Stimulated activated CD4-positive, alpha-beta T cell treated with anti-CD3 and anti-CD28 coated beads, Interleukin-12 subunit alpha, Interleukin-12 subunit beta, amount 100 ng/mL, for 4 hours (primary cell): ENCODE data around the gene FKBP6.
"Not testable (repeated sequence)": the region's sequence is repeated elsewhere in the genome, so short reads cannot be mapped to it uniquely, and the experiment has no call there.

Experiments used
- DNase-seq: peaks from one replicate; pipeline ENCODE4 v3.0.0-alpha.2; 2020

Gene FKBP6, protein sequence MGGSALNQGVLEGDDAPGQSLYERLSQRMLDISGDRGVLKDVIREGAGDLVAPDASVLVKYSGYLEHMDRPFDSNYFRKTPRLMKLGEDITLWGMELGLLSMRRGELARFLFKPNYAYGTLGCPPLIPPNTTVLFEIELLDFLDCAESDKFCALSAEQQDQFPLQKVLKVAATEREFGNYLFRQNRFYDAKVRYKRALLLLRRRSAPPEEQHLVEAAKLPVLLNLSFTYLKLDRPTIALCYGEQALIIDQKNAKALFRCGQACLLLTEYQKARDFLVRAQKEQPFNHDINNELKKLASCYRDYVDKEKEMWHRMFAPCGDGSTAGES

GRCh38 chr7:73327922-73328321 lies at the start of gene FKBP6, which contains the start of gene TRIM50:
FKBP6 (plus strand) TSS chr7:73328161; CDS start chr7:73328429, 268 bp downstream.
TRIM50 (minus strand) TSS chr7:73328082; CDS start chr7:73324787, 3,295 bp downstream.
- not testable (repeated sequence) for DNase-seq

- DNase-seq: not testable (repeated sequence)
These were observed 30.7 kb upstream of the FKBP6 start for GRCh38 chr7:73297235-73297634.

- DNase-seq: not testable (repeated sequence)
These were observed 30.3 kb upstream of the FKBP6 start for GRCh38 chr7:73297706-73298105.

DNA sequence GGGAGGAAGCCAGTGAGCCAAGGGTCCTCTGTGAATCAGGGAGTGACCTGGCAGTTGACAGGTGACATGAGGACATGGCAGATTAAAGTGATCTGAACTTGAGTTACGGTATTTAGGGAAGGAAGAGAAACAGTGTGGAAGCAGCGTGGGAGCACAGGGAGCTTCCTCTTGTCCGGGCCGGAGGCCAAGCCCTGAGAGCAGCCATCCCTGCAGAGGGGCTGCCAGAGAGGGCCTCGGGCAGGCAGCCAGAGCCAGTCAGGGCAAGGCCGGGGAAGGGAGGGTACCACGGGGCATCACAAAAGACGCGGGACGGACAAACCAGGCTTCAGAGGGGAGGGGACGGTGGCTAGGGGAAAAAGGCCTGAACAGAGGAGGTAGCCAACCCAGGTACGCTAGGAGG lies 28.1 kb upstream of the FKBP6 start:
- DNase-seq: not testable (repeated sequence)

- DNase-seq: not testable (repeated sequence)
These were observed 26.9 kb upstream of the FKBP6 start for GRCh38 chr7:73301108-73301507.

DNA sequence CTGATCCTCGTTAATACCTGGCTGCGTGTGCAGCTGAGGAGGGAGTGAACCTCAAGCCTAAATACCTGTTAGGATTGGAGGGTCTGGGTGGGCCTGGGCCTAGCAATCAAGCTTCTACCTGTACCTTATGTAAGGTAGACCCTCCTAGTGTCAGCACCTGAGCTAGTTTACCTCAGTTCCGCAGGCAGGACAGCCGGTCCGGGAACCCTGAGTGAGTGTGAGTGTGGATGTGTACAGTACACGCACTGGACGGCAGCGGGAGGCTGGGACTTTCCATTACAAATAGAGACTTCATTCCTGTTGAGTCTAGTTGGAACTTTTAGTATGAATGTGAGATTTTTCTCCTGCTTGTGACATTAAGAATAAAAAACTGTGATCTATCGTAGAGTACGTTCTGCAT lies 25.1 kb upstream of the FKBP6 start:
- not testable (repeated sequence) for DNase-seq

GRCh38 chr7:73303546-73303945 lies 24.4 kb upstream of the FKBP6 start:
- DNase-seq: no peak

DNA sequence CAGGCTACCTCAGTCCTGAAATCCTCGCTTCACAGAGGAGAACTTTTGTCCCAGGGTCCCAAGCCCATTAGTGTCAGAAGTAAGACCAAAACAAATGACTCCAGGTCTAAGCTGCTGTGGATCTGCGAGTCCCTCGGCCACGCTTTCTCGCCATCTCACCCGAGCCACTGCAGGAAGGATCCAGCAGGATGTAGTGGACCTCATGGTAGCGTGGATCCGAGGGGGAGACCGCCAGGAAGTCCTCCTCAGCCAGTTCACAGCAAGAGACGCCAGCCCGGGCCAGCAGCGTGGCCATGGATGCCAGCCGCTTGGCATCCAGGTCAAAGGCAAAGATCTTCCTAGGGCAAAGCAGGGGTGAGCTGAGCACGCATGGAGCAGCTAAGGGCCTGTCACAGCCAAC lies 23.9 kb upstream of the FKBP6 start:
- no peak for DNase-seq

DNA sequence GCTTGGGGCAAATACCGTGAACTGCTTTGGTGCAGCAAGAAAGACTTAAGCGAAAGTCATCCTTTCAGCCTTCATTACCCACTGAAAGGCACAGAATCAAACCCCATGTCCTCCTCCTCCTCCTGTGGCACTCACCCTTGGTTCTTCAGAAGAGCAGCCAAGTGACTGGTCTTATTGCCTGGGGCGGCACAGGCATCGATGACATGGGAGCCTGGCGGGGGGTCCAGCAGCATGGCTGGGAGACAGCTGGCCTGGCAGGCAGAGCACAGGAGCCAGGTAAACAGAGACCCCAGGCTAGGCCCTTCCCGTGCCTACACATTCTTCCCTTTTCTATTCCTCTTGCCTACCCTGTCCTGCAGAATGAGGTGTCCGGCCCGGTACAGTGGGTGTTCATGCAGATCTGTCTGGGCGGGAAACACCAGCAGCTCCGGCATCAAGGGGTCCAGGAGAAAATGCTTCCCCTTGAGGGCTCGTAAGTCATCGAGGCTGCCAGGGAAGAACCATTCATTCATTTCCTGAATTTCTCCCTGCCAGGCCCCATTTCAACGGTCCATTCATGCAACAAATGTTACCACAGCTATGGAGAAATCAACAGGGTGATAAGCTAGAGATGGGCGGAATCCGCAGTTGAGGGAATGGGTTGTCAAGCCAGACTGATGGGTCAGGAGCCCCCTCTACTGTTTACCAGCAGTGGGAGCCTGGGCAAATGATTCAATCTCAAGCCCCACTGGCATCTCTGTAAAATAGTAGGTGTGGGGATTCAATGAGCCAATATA lies 23.2 kb upstream of the FKBP6 start:
- not testable (repeated sequence) for DNase-seq

GRCh38 chr7:73307436-73307835 lies 20.5 kb upstream of the FKBP6 start:
- DNase-seq: no peak

- DNase-seq: no peak
These were observed 19.8 kb upstream of the FKBP6 start for GRCh38 chr7:73308074-73308664.

DNA sequence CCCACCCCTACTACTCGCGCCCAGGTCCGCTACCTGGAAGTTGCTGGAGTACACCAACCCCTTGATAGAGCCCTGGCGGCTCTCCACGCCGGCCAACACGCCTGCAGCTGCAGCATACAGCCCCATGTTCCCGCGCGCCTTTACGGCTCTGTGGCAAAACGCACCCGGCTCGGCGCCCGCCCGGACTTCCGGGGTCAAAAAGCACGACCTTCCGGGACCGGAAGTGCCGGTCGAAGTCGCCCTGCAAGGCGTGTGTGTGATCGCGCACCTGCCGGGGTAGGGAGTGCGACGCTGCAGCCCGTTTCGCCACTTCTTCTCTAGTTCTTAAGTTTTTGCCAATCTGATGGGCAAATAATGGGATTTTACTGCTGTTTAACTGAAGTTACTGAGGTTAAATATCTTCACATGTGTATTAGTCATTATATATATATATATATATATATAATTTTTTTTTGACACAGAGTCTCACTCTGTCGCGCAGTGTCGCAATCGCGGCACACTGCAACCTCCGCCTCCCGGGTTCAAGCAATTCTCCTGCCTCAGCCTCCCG lies 19.2 kb upstream of the FKBP6 start, which contains the start of gene NSUN5:
TSS of gene NSUN5 (minus strand) at position 162 of the 550 bp plus-strand sequence. CDS start at position 126, 36 bp downstream.
- peak; percentile 85 for DNase-seq

- DNase-seq: not testable (repeated sequence)
These were observed 16.5 kb upstream of the FKBP6 start for GRCh38 chr7:73311421-73311820.

- DNase-seq: no peak
These were observed 15.0 kb upstream of the FKBP6 start for GRCh38 chr7:73312831-73313520.

GRCh38 chr7:73313521-73313906 lies 14.4 kb upstream of the FKBP6 start:
- DNase-seq: no peak

DNA sequence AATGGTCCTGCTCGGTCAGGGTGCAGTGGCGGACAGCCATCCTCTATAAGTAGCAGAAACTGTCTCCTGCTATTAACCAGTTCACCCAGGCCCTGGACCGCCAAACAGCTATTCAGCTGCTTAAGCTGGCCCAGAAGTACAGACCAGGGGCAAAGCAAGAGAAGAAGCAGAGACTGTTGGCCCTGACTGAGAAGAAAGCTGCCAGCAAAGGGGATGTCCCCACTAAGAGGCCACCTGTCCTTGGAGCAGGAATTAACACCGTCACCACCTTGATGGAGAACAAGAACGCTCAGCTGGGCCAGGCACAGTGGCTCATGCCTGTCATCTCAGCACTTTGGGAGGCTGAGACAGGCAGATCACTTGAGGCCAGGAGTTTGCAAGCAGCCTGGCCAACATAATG lies 13.7 kb upstream of the FKBP6 start:
- no peak for DNase-seq

DNA sequence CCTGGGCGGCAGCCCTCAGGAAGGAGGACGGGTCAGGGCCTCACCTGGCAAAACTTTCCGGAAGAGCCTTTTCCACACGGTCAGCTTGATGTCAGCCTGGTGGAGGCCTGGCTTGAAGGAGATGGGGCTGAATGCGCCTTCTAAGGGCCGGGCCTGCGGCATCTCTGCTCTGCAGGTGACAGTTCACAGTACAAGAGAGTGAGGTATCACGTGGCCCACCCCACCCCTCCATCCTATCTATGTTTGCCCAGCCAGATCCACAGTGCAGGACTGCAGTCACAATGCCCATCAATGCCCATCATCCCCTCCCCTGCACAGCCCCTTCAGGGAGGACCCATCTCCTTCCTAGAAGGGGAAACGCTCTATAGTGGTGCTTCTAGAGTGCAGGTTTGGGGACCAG lies 11.4 kb upstream of the FKBP6 start:
- no peak for DNase-seq

DNA sequence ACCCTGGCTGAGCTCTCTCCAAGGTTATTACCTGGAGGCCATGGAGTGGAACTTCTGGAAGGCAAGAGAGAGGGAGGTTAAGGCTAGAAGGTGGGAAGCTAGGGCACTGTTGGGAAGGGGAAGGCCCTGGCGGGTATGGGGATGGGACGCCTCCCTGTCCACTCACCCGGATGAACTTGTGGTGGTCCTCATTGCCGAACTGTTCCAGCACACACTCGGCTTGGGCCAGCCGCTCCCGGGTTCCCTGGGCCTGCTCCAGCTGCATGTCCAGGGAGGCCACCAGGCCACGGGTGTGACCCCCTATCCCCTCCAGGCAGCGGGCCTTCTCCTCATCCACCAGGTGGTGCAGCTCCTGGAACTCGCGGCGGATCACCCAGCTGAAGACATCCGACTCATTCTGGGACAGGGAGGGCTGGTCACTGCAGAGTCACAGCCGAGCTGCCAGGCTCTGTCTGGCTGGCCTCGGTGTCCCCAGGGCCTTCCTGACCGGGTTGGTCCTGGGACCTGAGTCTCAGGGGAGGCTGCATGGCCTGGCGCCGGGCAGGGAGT lies 9.2 kb upstream of the FKBP6 start:
- DNase-seq: not testable (repeated sequence)

DNA sequence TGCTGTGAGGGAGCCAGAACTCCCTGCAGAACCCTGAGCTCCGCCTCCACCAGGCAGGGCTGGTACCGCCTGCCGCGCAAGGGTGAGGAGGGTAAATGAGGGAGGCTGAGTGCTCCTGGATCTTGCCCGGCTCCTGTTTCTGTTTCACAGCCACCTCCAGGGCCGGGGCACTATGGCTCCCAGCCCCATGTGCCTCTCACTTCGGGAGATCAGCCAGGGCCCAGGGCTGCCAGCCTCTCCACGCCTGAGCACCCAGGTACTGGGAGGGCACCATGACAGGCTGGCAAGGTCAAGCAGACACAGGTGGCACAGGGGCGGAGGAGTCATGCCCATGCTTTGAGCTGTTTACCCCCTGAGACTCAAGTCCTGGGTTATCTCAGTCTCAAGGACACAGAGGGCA lies 8.4 kb upstream of the FKBP6 start:
- DNase-seq: not testable (repeated sequence)

GRCh38 chr7:73320009-73320408 lies 8.0 kb upstream of the FKBP6 start:
- not testable (repeated sequence) for DNase-seq

- not testable (repeated sequence) for DNase-seq
These were observed 4.4 kb upstream of the FKBP6 start for GRCh38 chr7:73323434-73324080.
